HUES6 (cell line): Measurements from ENCODE around the gene PPT2.
"Not testable (repeated sequence)": the region's sequence is repeated elsewhere in the genome, so short reads cannot be mapped to it uniquely, and the experiment has no call there.

Source experiments
- H3K27ac ChIP-seq: 2 replicates; pipeline ENCODE4 v1.7.0; 2013; ENCODE audit warnings: low read depth, mild to moderate bottlenecking, low read length, inconsistent platforms
- H3K27me3 ChIP-seq: 2 replicates; pipeline ENCODE4 v1.6.1; 2013; ENCODE audit warnings: low read length; ENCODE audit not compliant: control insufficient read depth, insufficient read depth
- H3K36me3 ChIP-seq: 2 replicates; pipeline ENCODE4 v1.6.1; 2013; ENCODE audit warnings: low read length; ENCODE audit not compliant: control insufficient read depth, insufficient read depth
- H3K4me1 ChIP-seq: 2 replicates; pipeline ENCODE4 v1.6.1; 2013; ENCODE audit warnings: low read length; ENCODE audit not compliant: control insufficient read depth, insufficient read depth
- H3K4me3 ChIP-seq: 2 replicates; pipeline ENCODE4 v1.5.1; 2013; ENCODE audit warnings: low read depth, low read length
- H3K9ac ChIP-seq: one replicate; pipeline ENCODE4 v1.6.1; 2013; ENCODE audit warnings: mild to moderate bottlenecking, low read length
- H3K9me3 ChIP-seq: 2 replicates; pipeline ENCODE4 v1.6.1; 2013; ENCODE audit warnings: low read depth, low read length; ENCODE audit not compliant: control insufficient read depth, insufficient read depth

The PPT2 gene

DNA sequence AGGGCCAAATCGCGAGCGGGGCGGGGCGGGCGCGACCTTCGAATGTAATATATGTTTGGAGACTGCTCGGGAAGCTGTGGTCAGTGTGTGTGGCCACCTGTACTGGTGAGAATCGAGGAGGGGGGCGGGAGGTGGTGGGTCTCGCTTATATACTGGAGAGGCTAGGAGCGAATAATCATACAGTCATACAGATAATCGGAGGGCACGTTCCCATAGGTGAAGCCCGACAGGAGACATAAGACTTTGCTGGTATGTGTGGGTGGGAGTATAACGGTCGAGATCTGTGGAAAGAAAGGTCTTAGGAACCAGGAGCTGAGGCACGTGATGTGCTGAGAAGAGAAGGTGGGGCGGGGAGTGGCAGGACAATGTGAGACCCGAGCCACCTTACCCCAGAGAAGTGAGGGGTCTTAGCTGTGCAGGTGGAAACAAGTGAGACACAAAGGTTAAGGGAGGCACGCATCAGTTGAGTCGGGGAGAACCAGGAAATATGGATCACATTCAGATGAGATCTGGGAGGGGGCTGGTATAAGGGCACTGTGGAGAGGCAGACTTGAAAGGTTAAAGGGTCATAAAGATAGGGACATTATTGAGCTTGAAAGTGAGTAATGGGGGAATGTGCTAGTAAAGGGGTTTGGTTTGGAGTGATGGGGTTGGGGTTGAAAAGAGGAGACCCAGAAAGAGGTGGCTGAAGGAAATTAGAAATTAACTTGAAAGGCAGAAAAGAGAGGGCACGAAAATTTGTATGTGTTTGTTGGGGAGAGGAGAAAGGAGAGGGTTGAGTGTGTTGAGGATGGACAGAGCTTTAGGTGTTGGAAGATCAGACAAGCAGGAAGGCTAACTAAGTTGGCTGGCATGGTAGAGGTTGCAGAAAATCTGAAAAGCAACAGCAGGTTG, 24.9 kb downstream of the PPT2 start:
- Histone ChIP-seq H3K27me3 (no peaks in the 10 kb centered on the region), H3K36me3 (peaks cover 34% of the 10 kb centered on the region), H3K9me3 (no peaks in the 10 kb centered on the region), H3K9ac (peak overlapping the region; percentile 89), H3K27ac (no peak overlapping the region), H3K4me3 (peak overlapping the region; percentile 90), H3K4me1 (peaks cover 25% of the 10 kb centered on the region; the same call in 1 of the 2 replicates)

DNA sequence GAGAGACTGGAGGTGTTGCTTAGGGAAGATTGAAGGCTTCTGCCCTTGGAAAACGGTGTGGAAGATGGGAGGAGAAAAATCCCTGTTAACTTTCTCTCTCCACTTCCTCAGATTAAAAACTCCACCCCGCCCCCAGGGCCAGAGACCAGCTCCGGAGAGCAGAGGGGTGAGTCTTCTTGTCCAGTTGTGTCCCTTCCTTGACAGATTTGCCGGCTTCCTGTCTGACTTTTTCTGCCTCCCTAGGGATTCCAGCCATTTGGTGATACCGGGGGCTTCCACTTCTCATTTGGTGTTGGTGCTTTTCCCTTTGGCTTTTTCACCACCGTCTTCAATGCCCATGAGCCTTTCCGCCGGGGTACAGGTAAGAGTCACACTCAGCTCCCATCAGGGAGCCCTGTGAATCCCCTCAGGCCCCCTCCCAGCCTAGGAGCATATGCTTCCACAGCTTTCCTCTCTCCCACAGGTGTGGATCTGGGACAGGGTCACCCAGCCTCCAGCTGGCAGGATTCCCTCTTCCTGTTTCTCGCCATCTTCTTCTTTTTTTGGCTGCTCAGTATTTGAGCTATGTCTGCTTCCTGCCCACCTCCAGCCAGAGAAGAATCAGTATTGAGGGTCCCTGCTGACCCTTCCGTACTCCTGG, 25.9 kb downstream of the PPT2 start:
- H3K36me3 ChIP-seq = peaks cover 41% of the 10 kb centered on the region
- no peaks in the 10 kb centered on the region for H3K9me3 ChIP-seq
- H3K27me3 ChIP-seq = no peaks in the 10 kb centered on the region
- H3K4me3 ChIP-seq = no peak overlapping the region
- peaks cover 24% of the 10 kb centered on the region; the same call in 1 of the 2 replicates for H3K4me1 ChIP-seq
- no peak overlapping the region for H3K9ac ChIP-seq
- H3K27ac ChIP-seq = no peak overlapping the region

GRCh38 chr6:32181148-32181702, 27.3 kb downstream of the PPT2 start:
- Histone ChIP-seq H3K36me3 (peaks cover 44% of the 10 kb centered on the region), H3K9ac (no peak overlapping the region), H3K4me3 (no peak overlapping the region), H3K4me1 (peaks cover 19% of the 10 kb centered on the region; the same call in 1 of the 2 replicates), H3K27me3 (no peaks in the 10 kb centered on the region), H3K27ac (no peak overlapping the region), H3K9me3 (no peaks in the 10 kb centered on the region)

DNA sequence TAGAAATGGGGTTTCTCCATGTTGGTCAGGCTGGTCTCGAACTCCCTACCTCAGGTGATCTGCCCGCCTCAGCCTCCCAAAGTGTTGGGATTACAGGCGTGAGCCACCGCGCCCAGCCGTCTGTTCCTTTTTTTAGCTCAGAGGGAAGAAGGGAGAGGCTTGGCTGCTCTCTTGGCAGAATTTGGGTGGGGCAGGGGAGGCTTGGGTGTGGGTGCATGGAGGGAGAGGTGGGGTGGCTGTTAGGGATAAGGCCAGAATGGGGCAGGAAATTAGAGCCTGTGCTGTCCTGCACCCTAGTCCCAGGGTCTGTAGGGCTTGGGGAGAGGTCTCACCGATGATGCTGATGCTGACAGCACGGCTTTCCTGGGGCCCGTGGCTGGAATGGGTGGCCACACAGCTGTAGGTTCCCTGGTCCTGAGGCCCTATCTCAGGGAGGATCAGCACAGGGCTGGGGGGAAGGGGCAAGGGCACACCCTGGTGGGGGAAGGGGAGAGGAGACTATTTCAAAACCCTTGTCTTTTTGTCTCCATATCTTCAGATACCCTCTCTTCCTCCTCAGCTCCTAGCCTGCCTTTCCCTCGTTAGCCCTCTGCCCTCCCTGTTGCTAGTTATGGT, 28.1 kb downstream of the PPT2 start:
- Histone ChIP-seq H3K27me3 (no peaks in the 10 kb centered on the region), H3K4me1 (peaks cover 11% of the 10 kb centered on the region; the same call in 1 of the 2 replicates), H3K9me3 (no peaks in the 10 kb centered on the region), H3K9ac (no peak overlapping the region), H3K4me3 (no peak overlapping the region), H3K27ac (no peak overlapping the region), H3K36me3 (peaks cover 52% of the 10 kb centered on the region)

GRCh38 chr6:32182555-32182981, 28.6 kb downstream of the PPT2 start:
- Histone ChIP-seq H3K36me3 (peaks cover 57% of the 10 kb centered on the region), H3K27me3 (no peaks in the 10 kb centered on the region), H3K4me3 (no peak overlapping the region), H3K9ac (no peak overlapping the region), H3K9me3 (no peaks in the 10 kb centered on the region), H3K27ac (no peak overlapping the region), H3K4me1 (peaks cover 11% of the 10 kb centered on the region; the same call in 1 of the 2 replicates)

DNA sequence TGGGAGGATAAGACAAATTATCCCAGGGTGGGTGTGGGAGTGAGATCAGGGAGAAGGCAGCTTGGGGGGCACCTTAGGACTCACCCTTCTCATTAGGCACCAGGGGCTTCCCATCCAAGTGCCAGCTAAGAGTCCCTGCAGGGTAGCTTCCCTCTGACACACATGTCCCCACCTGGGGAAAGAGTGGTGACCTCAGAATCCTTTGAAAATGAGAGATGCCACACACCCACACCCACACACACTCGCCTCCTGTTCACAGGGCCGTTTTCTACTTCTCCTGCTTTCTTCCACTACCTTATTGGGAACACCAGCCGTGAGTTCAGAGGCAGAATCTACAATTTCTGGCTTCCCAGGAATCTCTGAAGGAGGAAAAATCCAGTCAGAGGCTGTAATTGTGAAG, 29.1 kb downstream of the PPT2 start:
- Histone ChIP-seq H3K27ac (no peak overlapping the region), H3K4me1 (peaks cover 11% of the 10 kb centered on the region; the same call in 1 of the 2 replicates), H3K4me3 (no peak overlapping the region), H3K9ac (no peak overlapping the region), H3K9me3 (no peaks in the 10 kb centered on the region), H3K27me3 (no peaks in the 10 kb centered on the region), H3K36me3 (peaks cover 62% of the 10 kb centered on the region)

GRCh38 chr6:32183483-32184083, 29.6 kb downstream of the PPT2 start:
- Histone ChIP-seq H3K27ac (no peak overlapping the region), H3K27me3 (no peaks in the 10 kb centered on the region), H3K4me1 (peaks cover 14% of the 10 kb centered on the region; the same call in 1 of the 2 replicates), H3K4me3 (no peak overlapping the region), H3K36me3 (peaks cover 64% of the 10 kb centered on the region), H3K9me3 (no peaks in the 10 kb centered on the region), H3K9ac (no peak overlapping the region)

DNA sequence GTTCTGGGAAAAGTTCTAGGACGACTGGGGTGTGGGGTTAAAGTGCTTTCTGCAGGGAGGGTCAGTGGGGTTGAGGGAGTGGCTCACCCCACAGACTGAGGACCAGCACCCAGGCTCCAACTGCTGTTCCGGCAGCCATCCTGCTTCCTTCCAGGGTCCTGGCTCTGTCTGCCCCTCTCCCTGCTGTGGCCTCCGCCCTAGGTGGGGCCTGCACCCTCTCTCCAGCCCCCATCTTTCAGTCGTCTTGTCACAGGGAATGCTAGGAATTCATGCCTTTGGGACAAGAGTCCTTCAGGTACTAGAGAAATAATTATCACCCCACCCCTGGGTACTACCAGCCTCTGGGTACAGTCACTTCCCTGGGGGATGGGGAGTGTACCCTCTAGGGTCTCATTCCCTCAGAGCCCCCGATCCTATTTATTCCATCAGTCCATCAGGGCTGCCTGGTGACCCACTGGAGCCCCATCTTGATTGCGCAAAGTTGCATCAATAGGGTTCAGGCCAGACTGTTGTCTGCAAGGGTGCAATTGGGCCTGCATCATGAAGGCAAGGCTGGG, 30.2 kb downstream of the PPT2 start, which contains the start of gene AGER:
Gene AGER (minus strand): TSS at position 170 of the 557 bp plus-strand sequence. CDS start 31 bp downstream, at position 139.
- H3K36me3 ChIP-seq = peaks cover 64% of the 10 kb centered on the region
- H3K27me3 ChIP-seq = no peaks in the 10 kb centered on the region
- no peak within 1 kb of the TSS for H3K4me3 ChIP-seq
- peak within 1 kb of the TSS; percentile 29 for H3K9ac ChIP-seq
- no peaks in the 10 kb centered on the region for H3K9me3 ChIP-seq
- H3K27ac ChIP-seq = no peak within 1 kb of the TSS
- H3K4me1 ChIP-seq = peaks cover 14% of the 10 kb centered on the region; the same call in 1 of the 2 replicates

GRCh38 chr6:32185681-32186131, 31.8 kb downstream of the PPT2 start:
- Histone ChIP-seq H3K36me3 (peaks cover 54% of the 10 kb centered on the region), H3K4me1 (peaks cover 15% of the 10 kb centered on the region)
- H3K9ac ChIP-seq, H3K27me3 ChIP-seq, H3K27ac ChIP-seq, H3K4me3 ChIP-seq, H3K9me3 ChIP-seq: not testable (repeated sequence)

GRCh38 chr6:32186151-32186840, 32.4 kb downstream of the PPT2 start:
- Histone ChIP-seq H3K36me3 (peaks cover 48% of the 10 kb centered on the region), H3K4me1 (peaks cover 20% of the 10 kb centered on the region)
- not testable (repeated sequence) for H3K27ac ChIP-seq, H3K27me3 ChIP-seq, H3K9ac ChIP-seq, H3K9me3 ChIP-seq, H3K4me3 ChIP-seq
